Ishikawa (cell line): Measurements from ENCODE around the gene PPP1R13B.

Experiments
- CEBPB ChIP-seq: IDR thresholded peaks from 2 replicates; pipeline ENCODE4 v1.6.1; 2012
- CREB1 ChIP-seq: IDR thresholded peaks from 2 replicates; pipeline ENCODE4 v1.6.1; 2012; ENCODE audit warnings: low read depth
- EGR1 ChIP-seq: IDR thresholded peaks from 2 replicates; pipeline ENCODE4 v1.6.1; 2012
- EP300 ChIP-seq: IDR thresholded peaks from 2 replicates; pipeline ENCODE4 v1.6.1; 2012; ENCODE audit warnings: borderline replicate concordance
- FOXM1 ChIP-seq: IDR thresholded peaks from 2 replicates; pipeline ENCODE4 v1.6.1; 2012; ENCODE audit warnings: low read depth, borderline replicate concordance
- RAD21 ChIP-seq: IDR thresholded peaks from 2 replicates; pipeline ENCODE4 v1.6.1; 2012; ENCODE audit warnings: low read depth
- TAF1 ChIP-seq: IDR thresholded peaks from 2 replicates; pipeline ENCODE4 v1.6.1; 2012; ENCODE audit warnings: low read depth, mild to moderate bottlenecking
- TCF12 ChIP-seq: IDR thresholded peaks from 2 replicates; pipeline ENCODE4 v1.6.1; 2012; ENCODE audit warnings: low read depth
- YY1 ChIP-seq: IDR thresholded peaks from 2 replicates; pipeline ENCODE4 v1.6.1; 2012; ENCODE audit warnings: low read depth
- ZBTB7A ChIP-seq: IDR thresholded peaks from 2 replicates; pipeline ENCODE4 v1.6.1; 2012; ENCODE audit warnings: low read depth
- TF ChIP-seq, protein P1 (sequence below): IDR thresholded peaks from 2 replicates; pipeline ENCODE4 v1.6.1; 2012
- TF ChIP-seq, protein P2 (sequence below): IDR thresholded peaks from 2 replicates; pipeline ENCODE4 v1.6.1; 2012
- TF ChIP-seq, protein P3 (sequence below): IDR thresholded peaks from 2 replicates; pipeline ENCODE4 v1.6.1; 2012; ENCODE audit warnings: low read depth, mild to moderate bottlenecking

DNA sequence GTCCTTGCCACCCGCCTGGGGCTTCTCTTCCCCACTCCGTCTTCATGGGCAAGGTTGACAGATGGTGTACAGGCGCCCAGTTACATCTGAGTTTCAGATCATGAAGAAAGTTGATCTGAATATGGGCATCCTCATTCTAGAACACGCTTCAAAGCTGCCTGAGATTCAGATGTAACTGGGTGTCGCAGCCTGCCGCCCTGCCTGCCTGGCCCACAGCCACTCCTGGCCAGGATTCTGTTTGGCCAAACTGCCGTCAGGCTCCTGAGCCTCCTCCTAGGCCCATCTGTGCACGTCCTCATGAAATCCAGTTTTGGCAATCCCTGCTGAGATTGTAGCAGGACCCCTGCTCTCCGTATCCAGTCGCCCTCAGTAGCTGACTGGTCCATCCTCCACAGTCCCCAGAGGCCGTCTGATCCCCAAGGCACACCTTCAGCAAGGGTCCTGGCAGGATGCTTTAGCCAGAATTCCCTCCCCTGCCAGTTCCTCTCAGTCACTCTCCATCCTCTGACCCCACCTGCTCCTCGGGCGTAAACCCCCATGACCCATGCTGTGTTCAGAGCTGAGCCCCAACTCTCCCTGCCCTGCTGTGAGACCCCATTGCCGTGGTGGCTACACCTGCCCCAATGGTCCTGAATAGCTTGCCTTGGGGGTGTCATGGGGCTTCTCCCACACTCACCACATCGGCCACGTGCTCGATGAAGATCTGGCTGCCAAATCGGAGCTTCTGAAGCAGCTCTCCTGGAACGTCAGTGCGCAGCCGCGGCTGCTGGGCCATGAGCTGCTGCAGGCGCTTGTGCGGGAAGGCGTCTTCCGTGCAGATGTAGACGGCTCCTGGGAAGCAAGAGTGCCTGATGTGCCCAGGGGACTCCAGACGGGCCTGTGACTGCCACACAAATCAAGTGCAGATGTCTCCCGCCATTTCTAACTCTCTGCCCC, 144.6 kb downstream of the PPP1R13B start:
- no peak for TF ChIP-seq RAD21
- TF ChIP-seq EGR1 = no peak
- no peak for TF ChIP-seq YY1
- TF ChIP-seq EP300 = no peak
- TF ChIP-seq, protein P1, sequence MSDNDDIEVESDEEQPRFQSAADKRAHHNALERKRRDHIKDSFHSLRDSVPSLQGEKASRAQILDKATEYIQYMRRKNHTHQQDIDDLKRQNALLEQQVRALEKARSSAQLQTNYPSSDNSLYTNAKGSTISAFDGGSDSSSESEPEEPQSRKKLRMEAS = no peak
- no peak for TF ChIP-seq FOXM1
- TF ChIP-seq CEBPB = no peak
- TF ChIP-seq TAF1 = no peak
- TF ChIP-seq, protein P2, sequence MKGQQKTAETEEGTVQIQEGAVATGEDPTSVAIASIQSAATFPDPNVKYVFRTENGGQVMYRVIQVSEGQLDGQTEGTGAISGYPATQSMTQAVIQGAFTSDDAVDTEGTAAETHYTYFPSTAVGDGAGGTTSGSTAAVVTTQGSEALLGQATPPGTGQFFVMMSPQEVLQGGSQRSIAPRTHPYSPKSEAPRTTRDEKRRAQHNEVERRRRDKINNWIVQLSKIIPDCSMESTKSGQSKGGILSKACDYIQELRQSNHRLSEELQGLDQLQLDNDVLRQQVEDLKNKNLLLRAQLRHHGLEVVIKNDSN = no peak
- no peak for TF ChIP-seq ZBTB7A
- TF ChIP-seq, protein P3, sequence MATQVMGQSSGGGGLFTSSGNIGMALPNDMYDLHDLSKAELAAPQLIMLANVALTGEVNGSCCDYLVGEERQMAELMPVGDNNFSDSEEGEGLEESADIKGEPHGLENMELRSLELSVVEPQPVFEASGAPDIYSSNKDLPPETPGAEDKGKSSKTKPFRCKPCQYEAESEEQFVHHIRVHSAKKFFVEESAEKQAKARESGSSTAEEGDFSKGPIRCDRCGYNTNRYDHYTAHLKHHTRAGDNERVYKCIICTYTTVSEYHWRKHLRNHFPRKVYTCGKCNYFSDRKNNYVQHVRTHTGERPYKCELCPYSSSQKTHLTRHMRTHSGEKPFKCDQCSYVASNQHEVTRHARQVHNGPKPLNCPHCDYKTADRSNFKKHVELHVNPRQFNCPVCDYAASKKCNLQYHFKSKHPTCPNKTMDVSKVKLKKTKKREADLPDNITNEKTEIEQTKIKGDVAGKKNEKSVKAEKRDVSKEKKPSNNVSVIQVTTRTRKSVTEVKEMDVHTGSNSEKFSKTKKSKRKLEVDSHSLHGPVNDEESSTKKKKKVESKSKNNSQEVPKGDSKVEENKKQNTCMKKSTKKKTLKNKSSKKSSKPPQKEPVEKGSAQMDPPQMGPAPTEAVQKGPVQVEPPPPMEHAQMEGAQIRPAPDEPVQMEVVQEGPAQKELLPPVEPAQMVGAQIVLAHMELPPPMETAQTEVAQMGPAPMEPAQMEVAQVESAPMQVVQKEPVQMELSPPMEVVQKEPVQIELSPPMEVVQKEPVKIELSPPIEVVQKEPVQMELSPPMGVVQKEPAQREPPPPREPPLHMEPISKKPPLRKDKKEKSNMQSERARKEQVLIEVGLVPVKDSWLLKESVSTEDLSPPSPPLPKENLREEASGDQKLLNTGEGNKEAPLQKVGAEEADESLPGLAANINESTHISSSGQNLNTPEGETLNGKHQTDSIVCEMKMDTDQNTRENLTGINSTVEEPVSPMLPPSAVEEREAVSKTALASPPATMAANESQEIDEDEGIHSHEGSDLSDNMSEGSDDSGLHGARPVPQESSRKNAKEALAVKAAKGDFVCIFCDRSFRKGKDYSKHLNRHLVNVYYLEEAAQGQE = no peak
- TF ChIP-seq CREB1 = no peak
- TF ChIP-seq TCF12 = no peak
